ENCODE results near the gene CMTM8. TPM values are rescaled to one million over a fixed set of nuclear protein-coding genes. Genes with fewer than 3 reads are reported as not detected.
A peak's percentile ranks its signal among the peaks of the same experiment; 100 is the strongest.

Gene CMTM8
- polyA plus RNA-seq, 1 experiment: 0.31 TPM

DNA sequence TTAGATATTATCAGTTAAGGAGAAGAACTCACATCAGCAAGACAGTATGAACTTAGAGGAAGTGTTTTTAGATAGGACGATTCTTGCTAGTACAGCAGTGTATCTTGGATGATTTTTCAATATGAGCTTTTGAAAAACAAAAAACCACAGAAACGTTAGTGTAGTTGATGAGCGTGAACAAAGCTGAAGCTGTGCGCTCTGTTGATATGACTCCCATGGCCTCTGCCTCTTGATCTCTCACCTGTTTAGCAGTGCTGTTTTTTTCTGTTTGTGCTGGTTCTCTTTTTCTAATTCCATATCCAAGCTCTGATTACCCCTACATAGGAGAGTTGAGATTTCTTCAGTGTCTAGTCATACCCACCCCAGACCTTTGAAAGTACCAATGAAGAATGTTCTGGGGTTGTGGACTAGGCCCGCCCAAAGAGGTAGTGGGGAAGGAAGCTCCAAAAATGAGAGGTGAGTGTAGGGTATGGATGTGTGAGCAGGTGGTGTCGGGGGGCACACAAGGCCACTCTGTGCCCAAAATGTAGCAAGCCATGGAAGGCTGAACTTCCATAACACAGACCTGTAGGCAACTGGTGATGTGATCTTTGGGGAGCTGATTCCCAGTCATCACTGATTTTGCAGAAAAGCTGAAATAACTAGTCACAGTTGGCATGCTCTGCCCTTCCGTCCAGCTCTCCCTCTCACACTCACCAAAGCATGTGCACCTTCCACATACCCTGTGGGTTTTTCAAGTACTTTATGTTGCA is 133.2 kb downstream of the CMTM8 start:
- no peak overlapping the region for H3K27ac ChIP-seq (ENCODE audit: low read depth, low read length)
- peaks cover 2% of the 10 kb centered on the region for H3K27me3 ChIP-seq (ENCODE audit: control insufficient read depth, insufficient read depth, low read length)
- ChIA-PET POLR2A (no interaction called here), CTCF (interaction anchor here (7.1 kb wide), 1 partner anchor 97 kb away, joined by 96 read pairs; no protein-coding TSS in a partner anchor)
- no peak overlapping the region for H3K4me3 ChIP-seq (ENCODE audit: low read depth, low read length)
- no peaks in the 10 kb centered on the region for H3K9me3 ChIP-seq (ENCODE audit: control insufficient read depth, insufficient read depth, low read length)
- DNase-seq (ENCODE audit: low read depth, low spot score): no peak
- TF ChIP-seq, protein P1, sequence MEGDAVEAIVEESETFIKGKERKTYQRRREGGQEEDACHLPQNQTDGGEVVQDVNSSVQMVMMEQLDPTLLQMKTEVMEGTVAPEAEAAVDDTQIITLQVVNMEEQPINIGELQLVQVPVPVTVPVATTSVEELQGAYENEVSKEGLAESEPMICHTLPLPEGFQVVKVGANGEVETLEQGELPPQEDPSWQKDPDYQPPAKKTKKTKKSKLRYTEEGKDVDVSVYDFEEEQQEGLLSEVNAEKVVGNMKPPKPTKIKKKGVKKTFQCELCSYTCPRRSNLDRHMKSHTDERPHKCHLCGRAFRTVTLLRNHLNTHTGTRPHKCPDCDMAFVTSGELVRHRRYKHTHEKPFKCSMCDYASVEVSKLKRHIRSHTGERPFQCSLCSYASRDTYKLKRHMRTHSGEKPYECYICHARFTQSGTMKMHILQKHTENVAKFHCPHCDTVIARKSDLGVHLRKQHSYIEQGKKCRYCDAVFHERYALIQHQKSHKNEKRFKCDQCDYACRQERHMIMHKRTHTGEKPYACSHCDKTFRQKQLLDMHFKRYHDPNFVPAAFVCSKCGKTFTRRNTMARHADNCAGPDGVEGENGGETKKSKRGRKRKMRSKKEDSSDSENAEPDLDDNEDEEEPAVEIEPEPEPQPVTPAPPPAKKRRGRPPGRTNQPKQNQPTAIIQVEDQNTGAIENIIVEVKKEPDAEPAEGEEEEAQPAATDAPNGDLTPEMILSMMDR (IDR thresholded peaks at IDR 0.05; ENCODE audit: low read depth, low read length): no peak

DNA sequence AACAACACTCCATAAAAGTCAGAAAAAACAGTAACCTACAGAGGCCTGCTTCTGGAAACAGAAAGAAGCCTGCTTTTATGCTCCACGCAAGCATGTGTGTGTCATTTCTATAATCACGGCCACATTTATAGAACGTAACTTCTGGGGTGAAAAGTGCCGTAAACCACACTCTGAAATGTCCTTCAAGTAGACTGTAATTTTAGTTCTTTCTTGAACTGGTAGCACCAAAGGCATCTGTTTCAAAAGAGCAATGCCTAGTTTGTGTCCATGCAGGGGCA is 133.7 kb downstream of the CMTM8 start:
- no peak overlapping the region for H3K27ac ChIP-seq (ENCODE audit: low read depth, low read length)
- ChIA-PET POLR2A (no interaction called here), CTCF (interaction anchor here (7.1 kb wide), 1 partner anchor 96 kb away, joined by 96 read pairs; no protein-coding TSS in a partner anchor)
- DNase-seq (ENCODE audit: low read depth, low spot score): no peak
- peaks cover 2% of the 10 kb centered on the region for H3K27me3 ChIP-seq (ENCODE audit: control insufficient read depth, insufficient read depth, low read length)
- H3K4me3 ChIP-seq (ENCODE audit: low read depth, low read length): no peak overlapping the region
- TF ChIP-seq, protein P1 (IDR thresholded peaks at IDR 0.05; ENCODE audit: low read depth, low read length): no peak
- H3K9me3 ChIP-seq (ENCODE audit: control insufficient read depth, insufficient read depth, low read length): no peaks in the 10 kb centered on the region

DNA sequence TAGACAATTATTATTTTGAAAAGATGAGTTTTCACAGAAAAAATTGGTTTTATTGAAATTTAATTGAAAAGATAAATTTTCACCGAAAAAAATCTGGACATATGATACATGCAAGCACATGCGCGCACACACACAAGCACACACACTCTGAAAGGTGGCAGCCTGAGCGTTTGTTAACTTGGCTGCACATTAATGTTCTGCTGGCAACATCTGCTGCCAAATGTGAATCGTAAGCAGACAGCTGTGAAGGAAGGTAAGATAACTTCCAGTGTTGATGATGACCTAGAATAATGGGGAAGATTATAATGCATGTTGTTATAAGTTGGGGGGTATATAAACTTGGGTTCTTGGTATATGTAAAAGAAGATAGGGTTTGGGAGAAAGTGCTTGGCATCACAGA is 134.8 kb downstream of the CMTM8 start:
- Histone ChIP-seq H3K27ac (ENCODE audit: low read depth, low read length) (no peak overlapping the region), H3K9me3 (ENCODE audit: control insufficient read depth, insufficient read depth, low read length) (no peaks in the 10 kb centered on the region), H3K27me3 (ENCODE audit: control insufficient read depth, insufficient read depth, low read length) (no peaks in the 10 kb centered on the region), H3K4me3 (ENCODE audit: low read depth, low read length) (no peak overlapping the region)
- ChIA-PET CTCF (interaction anchor here (1.6 to 7.1 kb wide), 2 partner anchors 11 to 95 kb away, joined by 3 to 96 read pairs; no protein-coding TSS in a partner anchor), POLR2A (no interaction called here)
- TF ChIP-seq, protein P1 (IDR thresholded peaks at IDR 0.05; ENCODE audit: low read depth, low read length): no peak
- no peak for DNase-seq (ENCODE audit: low read depth, low spot score)

DNA sequence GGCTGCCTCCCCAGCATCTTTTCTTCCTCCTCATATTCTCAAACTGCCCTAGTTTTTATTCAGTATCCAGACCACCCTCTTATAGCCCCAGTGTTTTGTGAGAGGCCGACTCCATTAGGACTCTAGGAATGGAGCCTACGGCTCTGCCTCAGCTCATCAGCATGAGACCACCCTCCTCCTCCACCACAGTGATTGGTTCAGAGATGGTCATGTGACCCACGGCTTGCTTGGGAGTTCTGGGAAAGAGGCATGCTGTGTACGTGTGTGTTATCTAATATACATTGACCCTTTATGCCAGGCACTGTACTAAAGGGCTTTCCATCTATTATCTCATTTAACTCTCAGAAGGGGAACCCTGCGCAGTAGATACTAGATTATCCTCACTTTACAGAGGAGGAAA is 135.4 kb downstream of the CMTM8 start:
- Histone ChIP-seq H3K27me3 (ENCODE audit: control insufficient read depth, insufficient read depth, low read length) (no peaks in the 10 kb centered on the region), H3K4me3 (ENCODE audit: low read depth, low read length) (no peak overlapping the region), H3K9me3 (ENCODE audit: control insufficient read depth, insufficient read depth, low read length) (no peaks in the 10 kb centered on the region), H3K27ac (ENCODE audit: low read depth, low read length) (peak overlapping the region; percentile 4)
- ChIA-PET CTCF (interaction anchor here (1.1 to 7.1 kb wide), 8 partner anchors 12 to 130 kb away, joined by 3 to 96 read pairs (median 4); partner anchors contain the start of gene CMTM7), POLR2A (no interaction called here)
- DNase-seq (ENCODE audit: low read depth, low spot score): no peak
- TF ChIP-seq, protein P1 (IDR thresholded peaks at IDR 0.05; ENCODE audit: low read depth, low read length): no peak

GRCh38 chr3:32374788-32375595 is 136.5 kb downstream of the CMTM8 start:
- Histone ChIP-seq H3K9me3 (ENCODE audit: control insufficient read depth, insufficient read depth, low read length) (no peaks in the 10 kb centered on the region), H3K27ac (ENCODE audit: low read depth, low read length) (no peak overlapping the region), H3K27me3 (ENCODE audit: control insufficient read depth, insufficient read depth, low read length) (no peaks in the 10 kb centered on the region), H3K4me3 (ENCODE audit: low read depth, low read length) (no peak overlapping the region)
- POLR2A ChIA-PET: no interaction called here
- peak; percentile 44 for DNase-seq (ENCODE audit: low read depth, low spot score)
- CTCF ChIA-PET: interaction anchor here (0.6 to 7.1 kb wide), 44 partner anchors 8 to 1823 kb away, joined by 3 to 96 read pairs (median 4); partner anchors contain the start of gene CMTM7
- TF ChIP-seq, protein P1 (IDR thresholded peaks at IDR 0.05; ENCODE audit: low read depth, low read length): peak; percentile 67

Data from AG04450 (cell line).